Activated CD4-positive, CD25-positive, alpha-beta regulatory T cell treated with anti-CD3 and anti-CD28 coated beads, Interleukin-2, amount 50 U/mL, for 72 hours (primary cell): ENCODE data around the gene ZCWPW2.

Experiments
- DNase-seq: peaks from one replicate; pipeline ENCODE4 v3.0.0; 2021

The ZCWPW2 gene, protein sequence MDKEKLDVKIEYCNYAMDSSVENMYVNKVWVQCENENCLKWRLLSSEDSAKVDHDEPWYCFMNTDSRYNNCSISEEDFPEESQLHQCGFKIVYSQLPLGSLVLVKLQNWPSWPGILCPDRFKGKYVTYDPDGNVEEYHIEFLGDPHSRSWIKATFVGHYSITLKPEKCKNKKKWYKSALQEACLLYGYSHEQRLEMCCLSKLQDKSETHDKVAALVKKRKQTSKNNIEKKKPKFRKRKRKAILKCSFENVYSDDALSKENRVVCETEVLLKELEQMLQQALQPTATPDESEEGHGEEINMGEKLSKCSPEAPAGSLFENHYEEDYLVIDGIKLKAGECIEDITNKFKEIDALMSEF

DNA sequence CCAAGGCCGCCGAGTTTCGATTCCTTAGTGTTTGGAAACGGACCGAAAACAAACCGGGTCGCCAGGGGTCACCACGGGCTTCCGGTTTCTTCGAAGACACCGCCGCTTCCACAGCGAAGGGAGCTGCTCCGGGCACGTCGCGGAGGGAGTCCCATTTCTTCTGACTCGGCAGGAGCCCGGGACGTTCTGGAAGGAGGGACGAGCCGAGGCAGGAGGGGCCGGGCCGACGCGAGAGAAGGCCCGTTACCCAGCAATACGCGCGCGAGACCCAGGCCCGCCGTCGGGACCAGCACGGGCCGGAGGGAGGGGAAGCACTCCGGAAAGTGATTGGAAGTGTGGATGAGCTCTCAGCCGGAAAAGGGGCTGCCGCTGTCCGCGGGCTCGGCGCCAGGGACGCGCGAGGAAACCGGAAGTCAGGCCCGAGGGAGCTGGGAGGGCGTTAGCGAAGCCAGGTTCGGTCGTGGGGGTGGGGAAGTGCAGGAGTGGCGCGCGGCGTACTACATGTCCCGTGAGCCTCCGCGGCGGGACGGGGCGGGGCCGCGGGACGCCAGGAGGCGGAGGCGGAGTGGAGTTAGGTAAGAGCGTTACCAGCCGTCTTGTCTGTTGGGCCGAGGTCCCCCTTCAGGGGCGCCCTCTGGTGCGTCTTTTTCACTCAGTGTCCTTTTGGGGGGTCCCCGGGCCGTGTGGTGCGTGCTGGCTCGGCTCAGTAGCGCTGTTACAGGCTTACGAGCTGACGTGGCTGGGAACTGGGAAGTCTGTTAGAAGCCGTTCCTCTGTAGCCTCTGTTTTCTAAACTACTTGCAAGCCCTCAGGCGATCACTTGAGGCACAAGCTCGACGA lies at the start of gene ZCWPW2, which contains the start of gene AZI2:
ZCWPW2 (plus strand) TSS at position 93 of the 840 bp plus-strand sequence. CDS start 64,348 bp downstream, outside the sequence.
AZI2 (minus strand) TSS at position 196 of the 840 bp plus-strand sequence. CDS start 8,207 bp downstream, outside the sequence.
- peak; percentile 91 for DNase-seq

DNA sequence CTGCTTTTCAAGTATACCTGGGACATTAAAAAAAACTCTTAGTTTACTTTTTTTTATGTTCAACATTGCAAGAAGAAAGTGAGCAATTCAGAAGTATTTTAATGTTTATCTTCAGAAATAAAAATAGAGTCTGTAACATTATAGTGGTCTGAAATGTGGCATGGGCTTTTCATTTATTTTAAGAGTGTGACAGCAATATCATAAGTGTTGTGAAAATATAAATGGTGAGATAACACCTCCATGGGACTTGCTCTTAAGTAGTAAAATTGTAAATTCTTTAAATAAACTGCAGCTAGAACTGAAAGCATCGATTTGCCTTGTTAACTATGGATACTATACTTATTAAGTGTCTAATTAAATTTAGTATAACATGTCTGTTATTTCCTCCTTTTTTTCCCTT lies 48.8 kb upstream of the ZCWPW2 start:
- DNase-seq, result no peak

DNA sequence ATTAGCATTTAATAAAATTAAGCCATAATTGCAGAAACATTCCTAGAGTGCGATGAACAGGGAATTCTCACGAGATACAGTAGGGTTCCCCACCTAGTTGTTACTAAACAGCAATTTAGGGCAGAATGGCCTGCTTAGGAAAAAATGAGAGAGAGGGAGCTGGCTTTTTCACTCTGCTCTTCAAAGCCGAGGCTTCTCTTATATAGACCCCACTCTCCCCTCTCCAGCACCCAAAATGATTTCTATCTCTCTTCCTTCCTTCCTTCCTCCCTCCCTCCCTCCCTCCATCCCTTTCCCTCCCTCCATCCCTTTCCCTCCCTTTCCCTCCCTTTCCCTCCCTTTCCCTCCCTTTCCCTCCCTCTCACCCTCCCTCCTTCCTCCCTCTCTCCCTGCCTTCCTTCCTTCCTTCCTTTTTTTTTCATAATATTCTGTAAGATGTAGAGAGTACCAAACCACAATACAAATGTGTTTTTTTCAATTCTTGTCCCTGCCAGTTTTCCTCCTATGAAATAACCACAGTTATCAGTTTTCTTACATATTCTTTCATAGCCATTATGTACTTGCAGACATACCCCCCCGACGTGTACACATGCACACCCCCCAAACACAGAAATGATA lies 48.1 kb upstream of the ZCWPW2 start:
- DNase-seq, result no peak

DNA sequence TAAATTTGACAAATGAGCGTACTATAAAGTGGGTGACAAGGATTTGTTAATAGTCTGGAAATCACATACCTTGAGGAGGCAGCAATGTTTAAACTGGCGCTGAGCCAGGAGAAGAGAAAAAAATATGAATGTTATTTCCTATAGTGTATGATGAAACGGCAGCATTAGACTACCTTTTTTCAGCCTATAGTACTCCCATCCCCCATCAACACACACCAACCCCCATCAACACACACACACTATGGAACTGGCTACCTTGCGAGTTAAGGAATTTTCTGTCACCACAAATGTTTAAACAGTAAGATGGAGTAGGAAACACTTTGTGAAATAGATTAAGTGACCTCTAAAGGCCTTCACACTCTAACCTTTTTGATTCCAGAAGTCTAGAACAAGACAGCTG lies 46.8 kb upstream of the ZCWPW2 start:
- no peak for DNase-seq

DNA sequence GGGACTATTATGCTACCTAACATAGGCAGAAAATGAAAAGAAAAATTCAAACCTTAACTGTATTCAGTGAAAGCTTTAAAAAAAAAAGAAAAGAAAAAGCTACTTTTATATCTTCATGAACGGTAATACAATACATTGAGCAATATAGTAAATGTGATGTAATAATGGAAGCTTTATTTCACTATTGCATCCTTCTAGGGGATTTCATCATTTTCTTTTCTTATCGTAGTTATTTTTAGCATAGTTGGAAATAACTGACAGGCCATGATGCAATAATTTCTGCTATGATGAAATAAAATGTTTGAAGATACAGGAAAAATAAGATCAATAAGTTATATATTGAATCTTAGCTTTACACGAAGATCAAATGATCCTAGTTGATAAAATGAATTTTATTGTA lies 40.3 kb upstream of the ZCWPW2 start:
- no peak for DNase-seq

DNA sequence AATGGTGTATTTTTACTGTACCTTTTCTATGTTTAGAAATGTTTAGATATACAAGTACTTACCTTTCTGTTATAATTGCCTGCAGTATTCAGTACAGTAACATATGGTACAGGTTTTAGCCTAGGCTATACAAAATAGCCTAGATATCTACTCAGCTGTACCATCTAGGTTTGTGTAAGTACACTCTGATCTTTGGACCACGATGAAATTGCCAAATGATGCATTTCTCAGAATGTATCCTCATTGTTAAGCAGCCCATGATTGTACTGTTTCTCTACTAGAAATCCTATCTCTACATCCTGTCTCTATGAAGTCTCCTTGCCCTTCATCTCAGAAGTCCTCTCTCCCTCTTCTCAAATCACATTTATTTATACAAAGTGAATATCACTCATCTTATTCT lies 32.8 kb upstream of the ZCWPW2 start:
- no peak for DNase-seq

DNA sequence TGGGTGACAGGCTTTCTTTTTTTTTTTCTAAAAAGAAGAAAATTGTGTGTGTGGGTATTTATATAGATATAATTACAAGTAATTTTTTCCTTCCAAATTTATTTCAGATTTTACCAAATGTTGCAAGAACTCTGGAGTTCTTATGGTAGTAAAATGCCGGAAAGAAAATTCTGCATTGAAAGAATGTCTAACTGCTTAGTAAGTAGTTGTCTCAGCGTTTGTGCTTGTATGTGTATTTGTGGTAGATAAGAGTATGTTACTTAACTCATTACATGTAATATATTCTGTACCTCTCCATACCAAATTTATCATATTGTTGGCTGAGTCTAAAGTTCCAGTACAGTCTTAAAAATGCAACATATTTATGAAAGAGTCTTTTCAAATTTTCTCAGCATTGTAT lies 32.3 kb upstream of the ZCWPW2 start:
- no peak for DNase-seq

DNA sequence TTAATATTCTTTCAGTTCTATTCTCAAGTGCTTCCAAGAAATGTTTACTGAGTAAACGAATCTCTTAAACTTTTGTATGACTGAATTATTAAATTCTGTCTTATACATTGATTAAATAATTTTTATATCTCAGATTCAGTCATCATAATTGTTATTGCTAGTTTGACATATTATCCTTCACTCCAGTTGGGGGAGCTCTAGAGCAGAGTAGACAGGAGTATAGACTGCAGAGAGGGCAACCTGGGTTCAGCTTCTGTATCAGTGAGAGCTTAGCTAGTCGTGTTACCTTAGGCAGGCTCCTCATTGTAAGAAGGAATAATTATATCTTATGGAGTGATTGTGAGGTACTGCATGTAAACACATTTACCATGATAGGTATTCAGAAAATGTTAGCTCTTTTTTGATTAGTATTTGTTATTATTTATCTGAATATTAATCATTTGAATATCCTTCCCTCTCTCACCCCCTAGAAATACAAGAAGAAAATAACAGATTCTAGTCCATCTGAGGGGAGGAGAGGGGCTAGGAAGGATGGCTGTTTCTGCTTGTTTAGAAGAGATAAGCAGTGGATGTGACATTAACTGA lies 31.0 kb upstream of the ZCWPW2 start:
- DNase-seq, result no peak

DNA sequence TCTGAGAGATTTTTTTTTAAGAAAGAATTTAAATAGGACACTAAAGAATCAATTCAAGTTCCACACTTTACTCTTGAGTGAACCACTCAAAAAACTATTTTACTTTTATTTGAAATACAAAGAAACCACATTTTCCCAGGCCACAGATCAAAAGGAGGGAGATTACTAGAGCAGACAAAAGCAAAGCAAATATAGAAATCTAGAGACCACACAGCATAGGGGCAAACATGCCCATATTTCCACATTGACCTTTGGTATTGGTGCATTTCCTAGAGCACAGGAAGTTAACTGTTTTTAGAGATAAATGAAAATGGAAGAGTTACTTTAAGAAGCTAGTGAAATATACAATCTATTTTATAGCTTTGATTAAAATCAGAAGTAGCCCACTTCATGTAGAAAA lies 27.5 kb upstream of the ZCWPW2 start:
- DNase-seq, result no peak

DNA sequence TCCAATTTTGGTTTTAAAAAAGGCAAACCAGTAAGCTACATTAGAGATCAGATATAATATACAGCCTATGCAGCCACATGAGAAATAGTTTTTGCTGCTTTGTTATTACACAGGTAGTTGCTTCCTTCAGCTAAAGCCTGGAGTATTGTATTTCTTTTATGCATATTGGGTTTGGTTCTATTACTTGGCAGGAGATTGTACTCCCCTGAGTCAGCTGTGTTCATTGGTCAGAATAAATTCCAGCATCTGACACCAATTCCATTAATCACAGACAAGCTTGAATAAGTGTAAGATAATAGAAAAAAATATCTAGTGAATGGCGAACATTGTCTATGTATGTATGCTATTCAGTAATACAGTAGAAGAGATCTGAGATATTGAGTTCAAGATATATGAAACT lies 26.1 kb upstream of the ZCWPW2 start:
- DNase-seq, result no peak

DNA sequence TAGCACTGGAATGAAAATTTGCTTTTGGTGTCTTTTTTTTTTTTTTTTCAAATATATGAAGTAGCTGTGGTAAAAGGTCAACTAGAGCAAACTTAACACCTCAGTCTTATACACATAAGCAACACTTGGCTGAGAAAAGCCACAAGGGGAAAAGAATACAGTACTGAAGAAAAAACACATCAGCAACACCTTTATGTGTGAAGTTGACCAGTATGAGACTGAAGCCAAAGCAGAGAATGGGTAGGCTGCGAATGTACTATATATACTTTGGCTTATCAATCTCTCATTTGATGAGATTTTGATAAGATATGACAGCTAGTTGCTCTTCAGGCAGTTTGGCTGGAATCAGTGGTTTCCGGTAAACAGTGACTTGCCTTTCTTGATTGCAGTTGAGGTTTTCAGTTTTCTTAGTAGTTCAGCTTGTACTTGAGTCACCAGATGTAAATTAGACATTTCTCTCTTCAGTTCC lies 22.0 kb upstream of the ZCWPW2 start:
- no peak for DNase-seq

DNA sequence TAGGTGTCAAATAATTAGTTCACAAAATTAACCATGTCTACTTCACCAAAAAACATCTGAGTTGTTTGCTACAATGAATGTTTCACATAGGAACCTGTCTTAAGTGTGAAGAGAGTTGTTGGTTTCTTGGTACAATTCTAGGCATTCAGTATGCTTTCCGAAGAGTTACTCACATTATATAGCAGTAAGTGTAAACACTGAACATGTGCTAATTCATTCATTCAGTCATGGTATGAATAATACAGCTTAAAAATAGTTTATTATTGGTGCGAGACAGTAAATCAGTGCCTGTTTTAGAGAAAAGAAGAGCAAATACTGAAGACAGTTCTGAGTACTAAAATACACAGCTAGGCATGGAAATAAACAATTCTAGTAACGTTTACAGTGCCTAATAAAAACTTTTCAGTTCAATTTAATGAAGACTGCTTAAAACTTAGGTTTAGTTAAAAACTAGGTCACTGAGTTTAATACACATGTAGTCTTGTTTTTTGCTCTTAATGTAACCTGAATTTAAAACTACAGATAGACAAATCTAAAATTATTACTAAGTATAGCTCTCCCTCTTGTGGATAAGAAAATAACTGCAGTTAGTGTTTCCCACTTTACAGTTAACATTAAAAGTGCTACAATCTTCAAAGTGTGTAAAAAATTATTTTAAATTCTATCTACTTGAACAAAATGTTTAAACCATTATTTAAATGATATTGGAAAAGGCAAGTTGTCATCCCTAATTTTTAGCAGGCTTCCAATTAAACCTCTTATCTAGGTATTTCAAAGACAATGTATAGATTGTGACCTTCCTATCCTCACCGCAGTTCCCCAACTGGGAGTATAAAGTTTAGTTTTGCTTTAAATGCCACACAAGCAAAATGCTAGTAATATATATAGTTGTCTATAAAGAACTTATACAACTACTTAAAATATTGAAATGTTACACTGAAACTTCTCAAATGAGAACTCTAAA lies 20.1 kb upstream of the ZCWPW2 start:
- no peak for DNase-seq

DNA sequence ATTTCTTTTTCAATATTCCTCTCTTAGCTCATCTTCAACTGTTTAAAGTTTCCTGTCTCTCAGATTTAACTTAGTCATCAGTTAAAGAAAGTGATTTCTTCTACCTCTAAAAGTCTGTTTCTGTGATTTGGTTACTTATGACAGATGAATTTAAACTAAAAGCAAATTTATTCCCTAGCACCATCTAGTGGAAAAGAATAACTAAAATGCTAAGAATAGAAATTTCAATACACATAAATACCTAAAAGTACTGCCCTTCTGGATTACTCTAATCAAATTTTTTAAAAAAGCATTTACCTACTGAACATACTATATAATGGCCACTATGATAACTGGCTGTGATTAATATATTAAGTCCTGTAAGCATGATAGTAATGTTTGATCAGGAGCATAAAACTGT lies 14.0 kb upstream of the ZCWPW2 start:
- no peak for DNase-seq

DNA sequence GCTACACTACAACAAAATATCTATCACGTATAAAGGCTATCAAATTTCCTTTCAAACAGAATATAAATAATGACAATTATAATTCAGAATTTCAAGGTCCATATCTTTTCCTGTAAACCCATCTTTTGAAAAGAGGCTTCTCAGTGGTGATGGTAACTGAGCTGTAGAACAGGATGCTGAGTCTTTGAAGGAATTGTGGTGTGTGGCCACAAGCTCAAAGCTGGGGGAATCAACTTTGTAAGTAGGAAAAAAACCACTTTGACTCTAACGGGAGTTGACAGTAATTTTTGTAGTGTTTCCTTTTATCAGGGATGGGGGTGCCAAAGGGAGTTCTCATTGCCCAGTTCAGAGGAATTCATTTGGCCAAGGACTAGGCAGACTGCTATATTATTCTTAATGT lies 13.3 kb upstream of the ZCWPW2 start:
- no peak for DNase-seq

DNA sequence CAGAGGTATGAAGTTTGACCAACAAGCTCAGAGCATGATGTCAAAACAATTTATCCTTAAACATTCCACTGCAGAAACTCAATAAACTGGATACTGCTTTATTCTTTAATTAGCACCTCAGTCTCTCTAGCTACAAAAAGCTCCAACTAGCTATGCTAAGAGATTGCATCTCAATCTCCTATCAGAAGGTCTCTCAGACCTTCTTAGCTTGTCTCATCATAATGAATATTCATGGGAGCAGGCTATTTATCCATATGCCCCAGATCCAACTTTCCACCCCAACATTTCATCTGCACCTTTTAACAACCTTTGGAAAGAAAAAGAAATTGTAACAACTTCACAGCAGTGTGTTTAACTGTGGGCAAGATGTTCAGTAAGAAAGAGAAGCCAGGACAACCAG lies 11.3 kb upstream of the ZCWPW2 start:
- no peak for DNase-seq

DNA sequence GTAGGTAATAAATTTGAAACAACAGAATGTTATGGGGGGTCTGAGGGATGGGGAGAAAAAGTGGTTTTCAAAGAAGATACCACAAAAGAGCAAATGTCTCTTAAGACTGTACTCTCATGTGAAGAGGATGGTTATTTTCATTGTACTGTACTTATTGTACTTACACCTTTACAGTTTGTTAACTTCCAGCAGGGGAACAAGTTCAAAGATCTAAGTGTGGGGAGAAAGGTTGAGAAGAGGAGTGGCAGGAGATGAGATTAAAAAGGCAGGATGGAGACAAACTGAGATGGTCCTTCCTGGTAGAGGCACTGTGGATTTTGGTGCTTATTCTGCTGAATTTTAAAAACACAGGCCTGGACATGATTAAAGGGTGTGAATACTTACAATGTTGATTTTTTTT lies 5.4 kb upstream of the ZCWPW2 start:
- no peak for DNase-seq

DNA sequence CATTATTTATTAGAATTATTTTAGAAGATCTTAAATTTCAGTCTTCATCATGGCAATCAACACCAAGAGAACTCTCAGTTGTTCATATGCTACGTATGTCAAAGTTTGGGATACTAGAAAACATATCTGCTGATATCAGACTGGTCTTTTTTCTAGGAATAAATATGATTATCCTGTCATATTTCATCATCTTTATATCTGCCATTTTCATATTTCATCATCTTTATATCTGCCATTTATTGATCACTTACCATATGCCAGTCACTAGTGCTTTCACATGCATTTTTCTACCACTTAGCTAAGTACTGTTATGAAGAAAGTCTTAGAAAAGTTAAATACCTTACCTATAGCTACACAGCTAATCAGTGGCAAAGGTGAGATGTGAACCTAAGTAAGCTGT lies 2.8 kb upstream of the ZCWPW2 start:
- DNase-seq, result no peak

DNA sequence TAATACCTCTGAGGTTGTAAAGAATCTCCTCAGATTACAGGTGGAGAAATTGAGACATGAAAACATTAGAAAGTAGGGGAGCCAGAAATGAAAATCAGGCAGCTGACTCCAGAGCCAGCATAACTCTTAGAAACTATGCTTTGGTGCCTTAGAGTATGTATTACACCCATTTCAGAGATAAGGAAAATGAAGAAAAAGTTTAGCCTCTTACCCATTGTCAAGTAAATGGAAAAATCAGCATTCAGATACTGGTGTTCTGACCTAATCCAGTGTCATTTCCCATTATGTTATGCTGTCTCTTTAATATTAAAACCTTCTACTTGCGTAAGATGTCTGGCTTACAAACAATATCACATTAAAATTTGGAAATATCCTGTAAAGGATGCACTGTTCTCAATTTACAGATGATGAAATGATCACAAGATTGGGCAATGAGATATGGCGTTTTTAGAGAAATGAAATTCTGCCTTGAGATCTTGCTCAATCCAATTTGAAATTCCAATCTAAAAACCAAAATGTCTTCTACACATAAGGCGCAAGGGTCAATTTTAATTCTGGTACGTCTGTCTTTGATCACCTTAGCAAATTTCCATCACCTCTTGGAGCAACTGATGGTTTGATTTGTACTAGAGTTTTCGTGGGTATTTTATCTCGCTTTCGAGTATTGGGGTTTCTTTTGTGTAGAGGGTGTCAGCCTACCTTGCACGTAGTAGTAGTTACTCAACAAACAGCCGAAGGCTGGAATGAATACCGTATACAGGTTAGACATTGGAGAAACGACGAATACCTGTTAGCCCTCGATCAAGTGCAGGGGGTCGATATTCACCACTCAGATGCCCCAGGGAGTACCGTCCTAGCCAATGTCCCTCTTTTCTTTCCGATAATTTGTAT lies 902 bp upstream of the ZCWPW2 start:
- DNase-seq, result no peak

DNA sequence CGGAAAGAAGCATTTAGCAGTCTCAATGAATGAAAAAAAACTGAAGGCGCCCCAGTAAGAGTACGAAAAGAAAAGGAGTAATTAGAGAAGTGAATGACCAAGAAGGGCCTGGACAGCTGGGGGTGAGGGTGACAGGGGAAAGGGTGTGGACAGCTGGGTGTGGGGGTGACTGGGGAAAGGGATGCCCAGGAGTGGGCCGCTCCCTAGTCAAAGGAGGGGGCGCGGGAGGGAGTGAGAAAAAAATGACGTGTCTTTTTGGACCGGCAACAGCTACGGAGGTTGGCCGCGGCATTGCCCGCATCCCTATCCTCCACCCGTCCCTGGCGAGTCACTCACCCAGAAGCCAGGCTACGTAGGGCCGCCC lies 274 bp upstream of the ZCWPW2 start:
- no peak for DNase-seq

DNA sequence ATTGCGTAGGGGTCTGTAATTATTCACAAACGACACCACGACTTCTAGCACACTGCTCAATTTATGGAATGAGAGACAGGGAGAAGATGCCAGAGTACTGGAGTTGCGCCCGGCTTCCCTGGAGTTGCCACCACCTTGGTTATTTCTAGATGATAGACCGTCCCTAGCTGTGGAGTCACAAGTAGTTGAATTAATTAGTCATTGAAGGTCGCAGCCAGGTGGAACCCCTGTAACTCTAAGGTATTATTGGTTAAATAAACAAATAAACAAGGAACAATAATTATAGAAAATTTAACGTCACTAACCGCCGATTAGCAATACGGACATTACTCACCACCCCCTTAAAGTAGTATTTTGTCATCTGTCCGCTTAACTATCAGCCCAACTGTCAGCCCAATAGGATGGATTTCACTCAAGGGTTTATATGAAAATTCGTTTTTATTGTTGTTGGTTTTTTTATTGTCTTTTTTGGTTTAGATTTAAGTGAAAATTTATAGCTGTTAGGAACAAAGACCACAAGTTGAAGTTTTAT lies 1.0 kb downstream of the ZCWPW2 start:
- no peak for DNase-seq

DNA sequence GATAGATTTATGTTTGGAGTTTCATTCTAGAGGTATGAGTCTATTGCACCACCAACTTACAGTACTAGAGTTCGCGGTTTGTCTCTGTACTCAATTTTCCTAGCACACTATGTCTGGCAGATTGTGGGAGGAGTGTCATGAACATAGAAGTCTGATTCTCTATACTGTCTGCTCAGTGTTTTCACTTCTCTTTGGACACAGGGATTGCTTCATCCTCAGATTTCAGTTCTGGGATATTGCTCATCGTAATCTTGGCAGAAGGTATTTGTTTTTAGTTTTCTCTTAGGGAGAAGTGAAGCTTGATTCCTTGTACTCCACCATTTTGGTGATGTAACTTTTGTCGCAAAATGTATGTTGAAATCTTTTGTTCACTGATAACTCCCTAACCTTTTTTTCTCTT lies 27.9 kb downstream of the ZCWPW2 start:
- no peak for DNase-seq
